ENCODE results near the gene PSAP.
"Not testable (repeated sequence)": the region's sequence is repeated elsewhere in the genome, so short reads cannot be mapped to it uniquely, and the experiment has no call there.

Gene PSAP

DNA sequence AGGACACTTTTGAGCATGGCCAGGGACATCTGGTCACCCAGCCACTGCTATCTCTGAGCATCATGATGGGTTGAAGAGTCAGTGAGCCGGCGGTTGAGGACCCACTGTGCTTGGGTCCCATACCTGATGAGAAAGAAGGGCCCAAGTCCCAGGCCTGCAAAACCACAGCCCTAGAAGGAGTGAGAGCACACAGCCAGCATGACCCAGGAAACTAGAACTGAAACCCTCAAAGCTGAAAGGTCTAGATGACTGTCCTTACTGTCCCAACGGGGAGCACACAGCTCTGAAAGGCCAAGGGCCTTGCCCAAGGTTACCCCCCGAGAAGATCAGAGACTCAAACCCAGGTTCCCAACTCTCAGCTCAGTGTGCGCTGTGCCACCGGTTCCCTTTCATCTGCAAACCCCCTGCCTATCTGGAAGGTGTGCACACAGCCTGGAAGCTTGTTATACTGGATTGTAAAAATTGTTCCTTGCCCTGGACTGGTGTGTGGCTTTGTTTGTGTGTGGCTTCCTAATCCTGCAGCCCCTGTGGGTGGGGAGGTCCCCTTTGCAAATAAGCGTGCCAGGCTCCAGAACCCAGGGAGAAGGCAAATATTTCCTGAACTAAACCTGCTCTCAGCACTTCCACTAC is 22.6 kb upstream of the PSAP start:
- Histone ChIP-seq H3K27me3 (ENCODE audit: control insufficient read depth, insufficient read depth, low read length) (no peaks in the 10 kb centered on the region), H3K9me3 (ENCODE audit: control insufficient read depth, insufficient read depth, low read length) (no peaks in the 10 kb centered on the region), H3K4me3 (ENCODE audit: low read length) (no peak overlapping the region), H3K36me3 (ENCODE audit: control insufficient read depth, insufficient read depth, low read length) (no peaks in the 10 kb centered on the region), H3K27ac (ENCODE audit: low read length) (no peak overlapping the region), H3K4me1 (ENCODE audit: control insufficient read depth, insufficient read depth, low read length) (peaks cover 2% of the 10 kb centered on the region; the same call in 1 of the 2 replicates)
- no CpG with 5 or more reads among the region's 7 CpGs for WGBS (ENCODE audit: insufficient coverage, insufficient read length)
- DNase-seq (ENCODE audit: low read depth, low spot score): no peak

DNA sequence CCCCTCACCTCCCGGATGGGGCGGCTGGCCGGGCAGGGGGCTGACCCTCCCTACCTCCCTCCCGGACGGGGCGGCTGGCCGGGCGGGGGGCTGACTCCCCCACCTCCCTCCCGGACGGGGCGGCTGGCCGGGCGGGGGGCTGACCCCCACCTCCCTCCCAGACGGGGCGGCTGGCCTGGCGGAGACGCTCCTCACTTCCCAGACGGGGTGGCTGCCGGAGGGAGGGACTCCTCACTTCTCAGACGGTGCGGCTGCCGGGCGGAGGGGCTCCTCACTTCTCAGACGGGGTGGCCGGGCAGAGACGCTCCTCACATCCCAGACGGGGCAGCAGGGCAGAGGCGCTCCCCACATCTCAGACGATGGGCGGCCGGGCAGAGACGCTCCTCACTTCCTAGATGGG is 18.6 kb upstream of the PSAP start:
- not testable (repeated sequence) for H3K27me3 ChIP-seq (ENCODE audit: control insufficient read depth, insufficient read depth, low read length); H3K9me3 ChIP-seq (ENCODE audit: control insufficient read depth, insufficient read depth, low read length); H3K4me3 ChIP-seq (ENCODE audit: low read length); H3K36me3 ChIP-seq (ENCODE audit: control insufficient read depth, insufficient read depth, low read length); H3K4me1 ChIP-seq (ENCODE audit: control insufficient read depth, insufficient read depth, low read length); DNase-seq (ENCODE audit: low read depth, low spot score); H3K27ac ChIP-seq (ENCODE audit: low read length)
- WGBS (ENCODE audit: insufficient coverage, insufficient read length): no CpG with 5 or more reads among the region's 32 CpGs

DNA sequence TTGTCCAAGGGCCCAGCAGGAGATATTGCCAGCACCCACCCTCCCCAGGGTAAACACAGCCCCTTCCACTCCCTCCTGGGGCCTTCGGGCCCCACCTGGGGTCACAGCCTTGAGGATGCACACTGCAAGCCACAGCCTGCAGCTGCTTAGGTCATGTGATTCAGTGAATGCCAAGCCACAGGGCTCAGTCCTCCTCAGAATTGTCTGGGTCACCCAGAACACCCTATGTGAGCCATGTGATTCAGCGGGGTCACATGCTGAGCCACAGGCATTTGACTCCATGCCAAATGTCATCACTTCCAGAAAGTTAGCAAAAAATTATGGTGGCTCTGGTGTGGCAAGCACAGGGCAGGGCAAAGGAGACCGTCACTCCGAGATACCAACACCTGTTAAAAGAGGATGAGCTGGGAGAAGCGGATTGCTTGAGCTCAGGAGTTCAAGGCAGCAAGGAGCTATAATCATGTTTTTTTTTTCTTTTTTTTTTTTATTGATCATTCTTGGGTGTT is 17.2 kb upstream of the PSAP start:
- no peak for DNase-seq (ENCODE audit: low read depth, low spot score)
- WGBS (ENCODE audit: insufficient coverage, insufficient read length): no CpG with 5 or more reads among the region's 5 CpGs
- H3K4me3 ChIP-seq (ENCODE audit: low read length): no peak overlapping the region
- no peaks in the 10 kb centered on the region for H3K36me3 ChIP-seq (ENCODE audit: control insufficient read depth, insufficient read depth, low read length)
- H3K4me1 ChIP-seq (ENCODE audit: control insufficient read depth, insufficient read depth, low read length): peaks cover 2% of the 10 kb centered on the region; the same call in 1 of the 2 replicates
- no peaks in the 10 kb centered on the region for H3K9me3 ChIP-seq (ENCODE audit: control insufficient read depth, insufficient read depth, low read length)
- no peak overlapping the region for H3K27ac ChIP-seq (ENCODE audit: low read length)
- no peaks in the 10 kb centered on the region for H3K27me3 ChIP-seq (ENCODE audit: control insufficient read depth, insufficient read depth, low read length)

DNA sequence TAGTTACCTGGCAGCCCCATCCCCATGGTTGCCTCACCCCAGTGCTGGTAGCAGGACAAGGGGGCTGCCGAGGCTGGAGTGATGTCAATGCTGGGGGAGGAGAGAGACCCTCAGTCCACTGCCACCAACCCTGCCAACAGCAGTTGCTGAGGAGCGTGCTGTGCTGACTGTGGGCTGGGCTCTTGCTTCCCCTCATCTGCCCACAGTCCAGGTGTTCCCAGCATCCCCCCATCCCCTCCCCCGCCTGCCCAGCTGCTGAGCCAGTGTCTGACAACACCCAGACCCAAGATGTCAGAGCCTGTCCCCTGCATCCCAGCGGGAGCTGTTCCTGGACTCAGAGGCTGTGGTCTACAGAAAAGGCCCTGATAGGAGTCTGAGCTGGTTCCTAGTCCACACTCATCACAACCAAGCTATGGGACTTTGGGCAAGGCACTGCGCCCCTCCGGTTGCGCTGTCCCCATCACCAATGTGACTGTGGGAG is 14.6 kb upstream of the PSAP start:
- Histone ChIP-seq H3K9me3 (ENCODE audit: control insufficient read depth, insufficient read depth, low read length) (no peaks in the 10 kb centered on the region), H3K36me3 (ENCODE audit: control insufficient read depth, insufficient read depth, low read length) (no peaks in the 10 kb centered on the region), H3K4me1 (ENCODE audit: control insufficient read depth, insufficient read depth, low read length) (peaks cover 2% of the 10 kb centered on the region; the same call in 1 of the 2 replicates), H3K27me3 (ENCODE audit: control insufficient read depth, insufficient read depth, low read length) (no peaks in the 10 kb centered on the region), H3K4me3 (ENCODE audit: low read length) (no peak overlapping the region), H3K27ac (ENCODE audit: low read length) (no peak overlapping the region)
- WGBS (ENCODE audit: insufficient coverage, insufficient read length): no CpG with 5 or more reads among the region's 7 CpGs
- no peak for DNase-seq (ENCODE audit: low read depth, low spot score)

DNA sequence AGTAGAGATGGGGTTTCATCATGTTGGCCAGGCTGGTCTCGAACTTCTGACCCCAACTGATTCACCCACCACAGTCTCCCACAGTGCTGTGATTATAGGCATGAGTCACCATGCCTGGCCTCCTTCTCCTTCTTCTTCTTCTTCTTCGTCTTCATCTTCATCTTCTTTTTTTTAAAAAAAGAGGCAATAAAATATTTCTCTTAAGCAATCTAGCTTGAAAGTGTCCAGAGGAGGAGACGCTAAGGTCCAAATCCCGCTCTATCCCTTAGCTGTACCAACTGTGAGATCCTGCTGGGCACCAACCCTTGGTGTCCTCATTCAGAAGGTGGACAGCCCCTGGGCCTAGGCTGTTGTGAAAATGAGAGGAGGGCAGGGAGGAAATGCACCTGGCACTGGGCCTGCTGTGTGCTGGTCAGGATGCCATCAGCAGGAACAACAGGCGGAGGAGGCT is 13.9 kb upstream of the PSAP start:
- H3K27ac ChIP-seq (ENCODE audit: low read length): no peak overlapping the region
- H3K9me3 ChIP-seq (ENCODE audit: control insufficient read depth, insufficient read depth, low read length): no peaks in the 10 kb centered on the region
- WGBS (ENCODE audit: insufficient coverage, insufficient read length): no CpG with 5 or more reads among the region's 5 CpGs
- H3K36me3 ChIP-seq (ENCODE audit: control insufficient read depth, insufficient read depth, low read length): no peaks in the 10 kb centered on the region
- no peak for DNase-seq (ENCODE audit: low read depth, low spot score)
- H3K4me1 ChIP-seq (ENCODE audit: control insufficient read depth, insufficient read depth, low read length): peaks cover 4% of the 10 kb centered on the region
- H3K4me3 ChIP-seq (ENCODE audit: low read length): no peak overlapping the region
- no peaks in the 10 kb centered on the region for H3K27me3 ChIP-seq (ENCODE audit: control insufficient read depth, insufficient read depth, low read length)

DNA sequence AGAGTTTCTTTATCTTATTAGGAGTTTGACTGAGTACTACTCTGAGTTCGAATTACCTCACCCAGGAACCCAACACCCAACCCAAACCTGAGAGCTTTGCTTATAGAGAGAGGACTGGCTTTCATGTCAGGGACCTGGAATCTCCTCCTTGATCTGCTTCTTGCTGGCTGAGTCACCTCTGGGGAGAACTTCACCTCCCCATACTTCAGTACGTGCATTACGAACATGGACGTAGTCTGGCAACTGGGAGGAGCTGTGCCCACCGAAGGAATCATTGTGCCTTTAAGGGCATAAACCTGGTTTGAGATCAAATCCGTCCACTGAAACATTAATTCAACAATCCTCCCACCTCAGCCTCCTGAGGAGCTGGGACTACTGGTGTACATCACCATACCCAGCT is 12.2 kb upstream of the PSAP start:
- no CpG with 5 or more reads among the region's 6 CpGs for WGBS (ENCODE audit: insufficient coverage, insufficient read length)
- H3K36me3 ChIP-seq (ENCODE audit: control insufficient read depth, insufficient read depth, low read length): no peaks in the 10 kb centered on the region
- H3K27ac ChIP-seq (ENCODE audit: low read length): no peak overlapping the region
- H3K4me3 ChIP-seq (ENCODE audit: low read length): no peak overlapping the region
- peaks cover 4% of the 10 kb centered on the region for H3K4me1 ChIP-seq (ENCODE audit: control insufficient read depth, insufficient read depth, low read length)
- no peaks in the 10 kb centered on the region for H3K27me3 ChIP-seq (ENCODE audit: control insufficient read depth, insufficient read depth, low read length)
- H3K9me3 ChIP-seq (ENCODE audit: control insufficient read depth, insufficient read depth, low read length): no peaks in the 10 kb centered on the region
- no peak for DNase-seq (ENCODE audit: low read depth, low spot score)

DNA sequence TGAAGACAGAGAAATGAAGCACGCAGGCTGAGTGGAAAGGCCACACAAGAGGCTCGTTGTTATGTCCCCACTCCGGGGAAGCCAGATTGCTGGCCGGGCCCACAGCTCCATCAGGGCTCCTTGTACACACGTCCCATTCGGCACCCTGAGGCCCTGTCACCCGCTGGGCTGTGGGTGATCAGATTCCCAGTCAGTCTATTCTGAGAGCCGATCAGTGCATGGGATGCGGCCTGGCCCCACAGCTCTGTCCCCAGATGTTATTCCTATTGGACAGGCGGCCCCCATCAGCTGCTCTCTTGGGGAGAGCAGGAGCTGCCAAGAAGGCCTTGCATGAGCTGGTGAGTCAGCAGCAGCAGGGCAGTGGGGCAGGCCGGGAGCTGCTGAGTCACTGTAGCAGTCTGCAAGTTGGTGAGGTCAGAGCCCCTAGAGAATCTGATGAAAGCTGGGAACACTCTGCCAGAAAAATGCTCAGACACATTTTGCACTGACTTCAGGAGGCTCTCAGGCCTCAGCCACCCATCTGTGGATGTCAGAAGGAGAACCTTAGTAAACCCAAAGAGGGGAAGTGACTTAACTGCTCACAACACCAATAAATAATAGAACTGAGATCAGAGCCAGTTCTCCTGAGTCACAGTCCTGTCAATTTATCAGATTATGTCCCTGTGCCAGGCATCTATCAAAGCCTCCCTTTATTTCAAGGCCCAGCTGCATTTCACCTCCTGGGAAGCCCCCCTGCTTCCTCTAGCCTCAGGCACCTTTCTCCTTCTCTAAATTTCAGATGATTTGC is 9.4 kb upstream of the PSAP start:
- no peak for DNase-seq (ENCODE audit: low read depth, low spot score)

DNA sequence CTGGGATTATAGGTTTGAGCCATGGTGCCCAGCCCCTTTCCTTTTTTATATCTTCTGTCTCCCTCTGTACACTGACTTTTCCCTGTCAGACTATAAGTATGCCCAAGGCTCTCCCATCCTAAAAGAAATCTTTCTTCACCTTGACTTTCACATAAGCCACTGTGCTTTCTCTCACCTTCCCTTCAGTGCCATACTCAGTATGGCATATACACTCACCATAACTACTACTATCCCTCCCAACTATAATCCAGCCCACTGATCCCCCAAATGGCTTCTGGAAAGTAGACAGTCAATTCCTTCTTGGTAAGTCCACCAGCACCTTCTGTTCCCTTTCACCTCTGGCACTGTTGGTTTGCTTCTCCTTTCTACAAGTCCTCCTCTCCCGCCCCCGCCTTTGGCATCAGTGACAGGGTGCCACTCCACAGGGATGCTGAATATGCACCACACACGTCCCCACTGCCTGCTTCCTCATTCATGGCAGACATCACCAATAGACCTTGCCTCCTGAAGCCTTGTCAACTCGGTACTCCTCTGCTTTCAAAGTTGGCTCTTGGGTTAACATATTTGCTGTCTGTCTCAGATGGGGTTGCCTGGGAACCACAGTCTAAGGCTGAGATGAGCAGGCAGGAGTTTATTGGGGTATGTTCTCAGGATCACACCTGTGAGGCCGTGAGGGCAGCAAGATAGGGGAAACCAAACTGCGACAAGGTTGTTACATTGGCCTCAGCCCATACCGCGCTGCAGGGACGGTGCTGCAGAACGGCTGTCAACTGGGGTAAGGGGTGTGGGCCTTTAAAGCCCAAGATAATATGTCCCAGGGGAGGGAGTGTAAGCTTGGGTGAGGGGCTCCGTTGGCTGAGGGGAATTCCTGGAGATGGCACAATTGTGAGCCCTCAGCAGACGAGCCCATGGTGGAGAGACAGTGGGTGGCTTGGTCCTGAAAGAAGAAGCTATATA is 7.2 kb upstream of the PSAP start:
- WGBS (ENCODE audit: insufficient coverage, insufficient read length): no CpG with 5 or more reads among the region's 12 CpGs
- no peaks in the 10 kb centered on the region for H3K27me3 ChIP-seq (ENCODE audit: control insufficient read depth, insufficient read depth, low read length)
- no peak overlapping the region for H3K4me3 ChIP-seq (ENCODE audit: low read length)
- DNase-seq (ENCODE audit: low read depth, low spot score): no peak
- H3K36me3 ChIP-seq (ENCODE audit: control insufficient read depth, insufficient read depth, low read length): no peaks in the 10 kb centered on the region
- no peaks in the 10 kb centered on the region for H3K9me3 ChIP-seq (ENCODE audit: control insufficient read depth, insufficient read depth, low read length)
- peaks cover 1% of the 10 kb centered on the region; the same call in 1 of the 2 replicates for H3K4me1 ChIP-seq (ENCODE audit: control insufficient read depth, insufficient read depth, low read length)
- no peak overlapping the region for H3K27ac ChIP-seq (ENCODE audit: low read length)

More for the DNA sequence above, 9.4 kb upstream of the PSAP start:
- H3K4me3 ChIP-seq (ENCODE audit: low read length): no peak overlapping the region
- WGBS (ENCODE audit: insufficient coverage, insufficient read length): no CpG with 5 or more reads among the region's 11 CpGs
- H3K27ac ChIP-seq (ENCODE audit: low read length): no peak overlapping the region
- H3K9me3 ChIP-seq (ENCODE audit: control insufficient read depth, insufficient read depth, low read length): no peaks in the 10 kb centered on the region
- H3K4me1 ChIP-seq (ENCODE audit: control insufficient read depth, insufficient read depth, low read length): peaks cover 2% of the 10 kb centered on the region
- H3K27me3 ChIP-seq (ENCODE audit: control insufficient read depth, insufficient read depth, low read length): no peaks in the 10 kb centered on the region
- no peaks in the 10 kb centered on the region for H3K36me3 ChIP-seq (ENCODE audit: control insufficient read depth, insufficient read depth, low read length)

DNA sequence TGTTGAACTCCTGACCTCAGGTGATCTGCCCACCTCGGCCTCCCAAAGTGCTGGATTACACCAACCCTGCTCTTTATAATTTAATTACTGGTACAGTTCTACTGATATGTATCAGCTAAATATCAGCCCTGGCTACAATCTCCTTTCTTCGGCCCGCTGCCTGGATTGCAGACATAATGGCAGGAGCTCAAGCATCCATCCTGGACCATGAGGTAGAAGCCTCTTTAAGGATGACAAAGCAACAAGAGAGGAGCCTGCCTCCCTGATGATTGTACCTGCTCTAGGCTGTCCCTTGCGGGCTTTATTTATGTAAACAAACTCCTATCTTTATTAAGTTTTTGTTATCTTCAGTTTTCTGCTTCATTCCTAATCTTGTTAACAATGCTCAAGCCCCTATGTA is 5.6 kb upstream of the PSAP start:
- H3K9me3 ChIP-seq (ENCODE audit: control insufficient read depth, insufficient read depth, low read length): no peaks in the 10 kb centered on the region
- no peaks in the 10 kb centered on the region for H3K27me3 ChIP-seq (ENCODE audit: control insufficient read depth, insufficient read depth, low read length)
- no peak overlapping the region for H3K4me3 ChIP-seq (ENCODE audit: low read length)
- H3K27ac ChIP-seq (ENCODE audit: low read length): no peak overlapping the region
- peaks cover 1% of the 10 kb centered on the region; the same call in 1 of the 2 replicates for H3K4me1 ChIP-seq (ENCODE audit: control insufficient read depth, insufficient read depth, low read length)
- H3K36me3 ChIP-seq (ENCODE audit: control insufficient read depth, insufficient read depth, low read length): no peaks in the 10 kb centered on the region
- DNase-seq (ENCODE audit: low read depth, low spot score): no peak
- WGBS (ENCODE audit: insufficient coverage, insufficient read length): no CpG with 5 or more reads among the region's 4 CpGs

DNA sequence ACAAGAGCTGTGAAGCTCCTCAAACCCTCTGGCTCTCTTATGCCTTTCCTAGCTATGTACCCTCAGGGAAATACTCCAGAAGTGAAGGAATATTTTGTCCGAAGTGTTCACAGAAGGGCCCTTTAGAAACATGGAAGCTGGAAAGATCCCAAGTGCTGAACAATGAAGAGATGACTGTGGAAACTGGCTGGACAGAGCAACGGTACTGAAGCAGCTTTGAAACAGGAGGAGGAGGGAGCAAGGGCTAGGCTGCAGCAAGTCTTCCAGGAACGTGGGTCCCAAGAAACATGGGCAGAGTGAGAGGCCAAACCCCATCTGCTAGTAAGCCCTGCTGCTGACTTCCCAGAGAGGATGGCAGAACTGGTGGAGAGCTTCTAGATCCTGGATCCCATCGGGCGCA is 3.0 kb upstream of the PSAP start:
- no peaks in the 10 kb centered on the region for H3K4me1 ChIP-seq (ENCODE audit: control insufficient read depth, insufficient read depth, low read length)

More for the DNA sequence above, 3.0 kb upstream of the PSAP start:
- Histone ChIP-seq H3K36me3 (ENCODE audit: control insufficient read depth, insufficient read depth, low read length) (no peaks in the 10 kb centered on the region), H3K27ac (ENCODE audit: low read length) (no peak overlapping the region), H3K9me3 (ENCODE audit: control insufficient read depth, insufficient read depth, low read length) (no peaks in the 10 kb centered on the region), H3K4me3 (ENCODE audit: low read length) (no peak overlapping the region), H3K27me3 (ENCODE audit: control insufficient read depth, insufficient read depth, low read length) (no peaks in the 10 kb centered on the region)
- no peak for DNase-seq (ENCODE audit: low read depth, low spot score)
- WGBS (ENCODE audit: insufficient coverage, insufficient read length): no CpG with 5 or more reads among the region's 5 CpGs
